ENCODE results near the gene LRRC8B.

- no peak for TF ChIP-seq EZH2 (IDR thresholded peaks at IDR 0.05; ENCODE audit: low read length, missing control alignments)
- TF ChIP-seq, protein P1, sequence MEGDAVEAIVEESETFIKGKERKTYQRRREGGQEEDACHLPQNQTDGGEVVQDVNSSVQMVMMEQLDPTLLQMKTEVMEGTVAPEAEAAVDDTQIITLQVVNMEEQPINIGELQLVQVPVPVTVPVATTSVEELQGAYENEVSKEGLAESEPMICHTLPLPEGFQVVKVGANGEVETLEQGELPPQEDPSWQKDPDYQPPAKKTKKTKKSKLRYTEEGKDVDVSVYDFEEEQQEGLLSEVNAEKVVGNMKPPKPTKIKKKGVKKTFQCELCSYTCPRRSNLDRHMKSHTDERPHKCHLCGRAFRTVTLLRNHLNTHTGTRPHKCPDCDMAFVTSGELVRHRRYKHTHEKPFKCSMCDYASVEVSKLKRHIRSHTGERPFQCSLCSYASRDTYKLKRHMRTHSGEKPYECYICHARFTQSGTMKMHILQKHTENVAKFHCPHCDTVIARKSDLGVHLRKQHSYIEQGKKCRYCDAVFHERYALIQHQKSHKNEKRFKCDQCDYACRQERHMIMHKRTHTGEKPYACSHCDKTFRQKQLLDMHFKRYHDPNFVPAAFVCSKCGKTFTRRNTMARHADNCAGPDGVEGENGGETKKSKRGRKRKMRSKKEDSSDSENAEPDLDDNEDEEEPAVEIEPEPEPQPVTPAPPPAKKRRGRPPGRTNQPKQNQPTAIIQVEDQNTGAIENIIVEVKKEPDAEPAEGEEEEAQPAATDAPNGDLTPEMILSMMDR (conservative IDR thresholded peaks at IDR 0.05 in 1 of 2, IDR thresholded peaks at IDR 0.05 in 1 of 2; ENCODE audit: low read depth in 1 of 2, low read length in 2 of 2), result no peak
Measured at GRCh38 chr1:89590341-89591080, 65.9 kb downstream of the LRRC8B start.

Data from fibroblast of lung (primary cell).